HL-60 (cell line): ENCODE data around the gene WDR35.
A peak's percentile ranks its signal among the peaks of the same experiment; 100 is the strongest.

Experiments
- DNase-seq, 2 experiments: peaks; one replicate each; pipeline ENCODE4 v3.0.0-alpha.2; 2010 to 2020; ENCODE audit warnings: low read depth in 1 of 2, low spot score in 1 of 2
- H3K27ac ChIP-seq: fragments of 250-450 bp; sonication (Bioruptor Pico); replicated peaks from 2 replicates; pipeline ENCODE4 v1.5.1; 2020; ENCODE audit warnings: mild to moderate bottlenecking, moderate library complexity
- H3K27me3 ChIP-seq: fragments of 250-450 bp; sonication (Bioruptor Pico); 2 replicates; pipeline ENCODE4 v1.5.1; 2021; ENCODE audit warnings: mild to moderate bottlenecking, moderate library complexity; ENCODE audit not compliant: insufficient read depth, poor library complexity, severe bottlenecking
- H3K4me3 ChIP-seq: replicated peaks from 2 replicates; pipeline ENCODE4 v1.5.1; 2011; ENCODE audit warnings: mild to moderate bottlenecking, control low read depth, low read length; ENCODE audit not compliant: insufficient read depth
- CTCF ChIP-seq: IDR thresholded peaks from one replicate; pipeline ENCODE4 v1.5.1; 2011; ENCODE audit warnings: low read length, control low read depth, inconsistent platforms; ENCODE audit not compliant: insufficient read depth
- GABPA ChIP-seq: IDR thresholded peaks from 2 replicates; pipeline ENCODE4 v1.6.1; 2012; ENCODE audit warnings: low read depth
- POLR2AphosphoS5 ChIP-seq: IDR thresholded peaks from 2 replicates; pipeline ENCODE4 v1.6.1; 2012; ENCODE audit warnings: low read depth
- REST ChIP-seq: IDR thresholded peaks from 2 replicates; pipeline ENCODE4 v1.6.1; 2012; ENCODE audit warnings: low read depth; ENCODE audit not compliant: insufficient replicate concordance
- SPI1 ChIP-seq: IDR thresholded peaks from 2 replicates; pipeline ENCODE4 v1.6.1; 2012; ENCODE audit warnings: low read depth, mild to moderate bottlenecking, borderline replicate concordance

WDR35 gene

GRCh38 chr2:19914266-19914975, 75.5 kb downstream of the WDR35 start:
- H3K27ac ChIP-seq: no peak overlapping the region
- TF ChIP-seq POLR2AphosphoS5 (no peak), REST (no peak), SPI1 (no peak), CTCF (no peak), GABPA (no peak)

GRCh38 chr2:19911808-19912509, 77.9 kb downstream of the WDR35 start:
- no peaks in the 10 kb centered on the region for H3K27me3 ChIP-seq
- TF ChIP-seq CTCF: no peak
- TF ChIP-seq GABPA: no peak
- no peak for TF ChIP-seq POLR2AphosphoS5
- no peak for TF ChIP-seq REST
- TF ChIP-seq SPI1: no peak
- DNase-seq: no peak
- H3K4me3 ChIP-seq: no peak overlapping the region
- H3K27ac ChIP-seq: no peak overlapping the region

More at GRCh38 chr2:19914266-19914975, 75.5 kb downstream of the WDR35 start:
- Histone ChIP-seq H3K4me3 (no peak overlapping the region), H3K27me3 (no peaks in the 10 kb centered on the region)
- DNase-seq: no peak

GRCh38 chr2:19902216-19902740, 87.6 kb downstream of the WDR35 start:
- peak overlapping the region; percentile 83 for H3K4me3 ChIP-seq
- TF ChIP-seq CTCF (no peak), REST (no peak), SPI1 (no peak), POLR2AphosphoS5 (no peak), GABPA (no peak)
- DNase-seq: no peak
- no peaks in the 10 kb centered on the region for H3K27me3 ChIP-seq
- peak overlapping the region; percentile 99 for H3K27ac ChIP-seq
